Endothelial cell of umbilical vein (primary cell): ENCODE measurements around the gene TOM1. TPM values are rescaled to one million over a fixed set of nuclear protein-coding genes. Genes with fewer than 3 reads are reported as not detected.

ENCODE experiments used
- BruUV-seq: library from RNA; stranded (reverse); fragments of 400-500 nt; replicated peaks from 2 replicates; lab custom pipeline; 2021; lab: Mats Ljungman, UMichigan
- CTCF ChIA-PET: fragments of 300-600, 350-600 bp; sonication (Branson Sonifier 250); formaldehyde crosslinking; loops from one replicate; lab custom pipeline; 2021; ENCODE audit warnings: antibody characterized with exemption, inconsistent platforms; lab: Charles Lee
- POLR2A ChIA-PET: fragments of 300-600, 350-600 bp; sonication (Branson Sonifier 250); formaldehyde crosslinking; loops from one replicate; lab custom pipeline; 2021; ENCODE audit warnings: antibody characterized with exemption, inconsistent platforms; lab: Charles Lee
- DNase-seq: peaks from one replicate; pipeline ENCODE4 v3.0.0-alpha.2; 2011; ENCODE audit warnings: low read depth, low spot score
- FAIRE-seq: peaks from 2 replicates; lab custom pipeline; 2011; peaks lifted over from hg19 to GRCh38; lab: Jason Lieb, UNC
- H2AFZ ChIP-seq: 2 replicates; pipeline ENCODE4 v1.6.0; 2012; ENCODE audit warnings: low read depth, low read length, control low read depth, inconsistent platforms
- H3K27ac ChIP-seq: 2 replicates; pipeline ENCODE4 v1.5.1; 2011; ENCODE audit warnings: low read depth, mild to moderate bottlenecking, control low read depth, low read length, moderate library complexity; ENCODE audit not compliant: insufficient read depth
- H3K27me3 ChIP-seq, 2 experiments: 2 replicates each; pipeline versions ENCODE4 v1.6.0 to v1.6.1; 2011; ENCODE audit warnings: low read length in 2 of 2, mixed read lengths in 1 of 2; ENCODE audit not compliant: control insufficient read depth in 2 of 2, insufficient read depth in 2 of 2
- H3K36me3 ChIP-seq, 2 experiments: 2 replicates in 1 of 2; 3 replicates in 1 of 2; pipeline ENCODE4 v1.5.1; 2011; ENCODE audit warnings: low read length in 2 of 2, mild to moderate bottlenecking in 1 of 2, moderate library complexity in 1 of 2; ENCODE audit not compliant: control insufficient read depth in 2 of 2, insufficient read depth in 2 of 2; ENCODE audit errors: extremely low read depth in 1 of 2
- H3K4me1 ChIP-seq: 3 replicates; pipeline ENCODE4 v1.5.1; 2011; ENCODE audit warnings: mild to moderate bottlenecking, low read length; ENCODE audit not compliant: control insufficient read depth, insufficient read depth; ENCODE audit errors: extremely low read depth
- H3K4me2 ChIP-seq: 2 replicates; pipeline ENCODE4 v1.6.1; 2011; ENCODE audit warnings: low read length, control low read depth, mixed read lengths; ENCODE audit not compliant: insufficient read depth
- H3K4me3 ChIP-seq, 3 experiments: fragments of 200-600 bp in 1 of 3; sonication (generic), shearing (Covaris generic) in 1 of 3; replicated peaks in 1 of 3; 2 replicates each; pipeline ENCODE4 v1.5.1; 2011 to 2016; ENCODE audit warnings: control low read depth in 3 of 3, low read length in 3 of 3, mild to moderate bottlenecking in 2 of 3, inconsistent platforms in 1 of 3, low read depth in 1 of 3, moderate library complexity in 1 of 3; ENCODE audit not compliant: insufficient read depth in 1 of 3
- H3K79me2 ChIP-seq: 2 replicates; pipeline ENCODE4 v1.6.0; 2012; ENCODE audit warnings: low read length, inconsistent platforms; ENCODE audit not compliant: control insufficient read depth, insufficient read depth
- H3K9ac ChIP-seq: replicated peaks from 2 replicates; pipeline ENCODE3; 2011; ENCODE audit warnings: low read length, control low read depth; ENCODE audit not compliant: insufficient read depth; ENCODE audit errors: extremely low read depth
- H3K9me1 ChIP-seq: replicated peaks from 3 replicates; pipeline ENCODE4 v1.6.0; 2011; ENCODE audit warnings: mild to moderate bottlenecking, low read length; ENCODE audit not compliant: control insufficient read depth, insufficient read depth; ENCODE audit errors: extremely low read depth
- H3K9me3 ChIP-seq: replicated peaks from 2 replicates; pipeline ENCODE4 v1.5.1; 2012; ENCODE audit warnings: low read length, inconsistent platforms; ENCODE audit not compliant: control insufficient read depth, insufficient read depth
- H4K20me1 ChIP-seq: replicated peaks from 2 replicates; pipeline ENCODE3; 2011; ENCODE audit warnings: mild to moderate bottlenecking, low read length; ENCODE audit not compliant: control insufficient read depth, insufficient read depth; ENCODE audit errors: extremely low read depth
- EZH2 ChIP-seq: IDR thresholded peaks from 2 replicates; pipeline ENCODE4 v1.6.1; 2012; ENCODE audit warnings: borderline replicate concordance, low read depth, mild to moderate bottlenecking, moderate library complexity, low read length, inconsistent platforms; ENCODE audit not compliant: severe bottlenecking
- FOS ChIP-seq: IDR thresholded peaks from 2 replicates; pipeline ENCODE4 v1.6.1; 2011; ENCODE audit warnings: mild to moderate bottlenecking, low read length, moderate library complexity, borderline replicate concordance; ENCODE audit not compliant: insufficient read depth
- GATA2 ChIP-seq: IDR thresholded peaks from 2 replicates; pipeline ENCODE4 v1.7.0; 2011; ENCODE audit warnings: low read depth, mild to moderate bottlenecking, moderate library complexity, mixed read lengths, low read length; ENCODE audit not compliant: insufficient read length, insufficient read depth
- JUN ChIP-seq: IDR thresholded peaks from 2 replicates; pipeline ENCODE4 v1.6.1; 2011; ENCODE audit warnings: borderline replicate concordance, low read depth; ENCODE audit not compliant: insufficient read length, insufficient read depth
- MYC ChIP-seq: IDR thresholded peaks from one replicate; pipeline ENCODE4 v1.6.1; 2011; ENCODE audit warnings: mild to moderate bottlenecking, low read depth, low read length
- POLR2A ChIP-seq: IDR thresholded peaks from 2 replicates; pipeline ENCODE4 v1.6.1; 2012; ENCODE audit warnings: low read depth, mild to moderate bottlenecking, control low read depth, low read length
- POLR2AphosphoS5 ChIP-seq: IDR thresholded peaks from 2 replicates; pipeline ENCODE4 v1.6.1; 2012; ENCODE audit warnings: low read depth, mild to moderate bottlenecking, control low read depth, low read length, moderate library complexity; ENCODE audit not compliant: insufficient read depth
- dilution Hi-C: fragments of 300-500 bp; cut with MboI; formaldehyde crosslinking; loops from one replicate; pipeline ENCODE4 v1.15.0; 2019; ENCODE audit warnings: low sequenced_read_pairs; ENCODE audit not compliant: extremely low pct_ligation_motif_present
- intact Hi-C: fragments of 100-400 bp; cut with micrococcal nuclease; formaldehyde crosslinking; loops from one replicate; pipeline ENCODE4 v1.10.0; 2022
- polyA plus RNA-seq, 4 experiments: library from polyadenylated mRNA; depleted of rRNA in 3 of 4; stranded (reverse) in 3 of 4; unstranded in 1 of 4; fragments of >200 nt; gene quantifications; 2 replicates each; pipeline versions ENCODE4 v1.2.1 to v1.2.3, GENCODE V29; 2011 to 2012; ENCODE audit warnings: missing spikeins in 1 of 4
- total RNA-seq: library from RNA; stranded (reverse); gene quantifications from 2 replicates; pipeline ENCODE4 v1.2.3, GENCODE V29; 2021
- TF ChIP-seq, protein P1 (sequence below): IDR thresholded peaks from 2 replicates; pipeline ENCODE4 v1.6.1; 2011; ENCODE audit not compliant: insufficient read depth, insufficient read length
- TF ChIP-seq, protein P2 (sequence below), 2 donors: IDR thresholded peaks; 1 replicate in 1 of 2; 2 replicates in 1 of 2; pipeline ENCODE4 v1.5.1; 2011; ENCODE audit warnings: low read length in 2 of 2, mild to moderate bottlenecking in 2 of 2, moderate library complexity in 2 of 2, control low read depth in 1 of 2, inconsistent platforms in 1 of 2, low read depth in 1 of 2; ENCODE audit not compliant: insufficient read depth in 1 of 2; ENCODE audit errors: extremely low read depth in 1 of 2

The TOM1 gene
- total and polyA plus RNA-seq, 2 donors (not counting 3 experiments of a cell fraction or from before 2014, with no cell fraction given): 36.4 to 74.4 TPM

DNA sequence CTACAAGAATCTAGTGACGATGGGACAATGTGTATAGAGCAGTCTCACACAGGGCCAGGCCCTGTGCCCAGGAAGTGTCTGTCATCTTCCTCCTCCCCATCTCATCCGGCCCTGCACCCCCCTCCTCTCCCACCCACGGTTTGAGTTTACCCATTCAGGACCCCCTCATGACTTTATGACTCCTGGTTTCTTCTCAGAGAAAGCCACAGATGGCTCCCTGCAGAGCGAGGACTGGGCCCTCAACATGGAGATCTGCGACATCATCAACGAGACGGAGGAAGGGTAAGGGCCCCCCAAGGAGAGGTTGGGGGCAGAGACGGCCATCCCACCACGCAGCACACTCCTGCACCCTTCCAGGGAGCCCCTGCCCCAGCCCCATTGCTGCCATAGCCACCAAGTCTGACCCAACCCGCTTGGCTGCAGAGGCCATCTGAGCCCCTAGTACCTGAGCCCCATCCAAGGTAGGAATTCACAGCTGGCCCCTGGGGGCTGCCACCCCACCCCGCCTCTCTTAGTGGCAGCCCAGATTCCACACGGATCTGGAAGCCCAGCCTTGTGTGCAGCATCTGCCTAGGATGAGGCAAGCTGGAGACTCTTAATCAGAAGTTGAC is 18.1 kb downstream of the TOM1 start:
- BruUV-seq: no TSS peak
- Histone ChIP-seq H3K9me1 (no peaks in the 10 kb centered on the region), H3K27ac (no peak overlapping the region), H3K27me3 (no peaks in the 10 kb centered on the region), H3K4me2 (no peak overlapping the region), H3K4me3 (no peak overlapping the region), H3K9me3 (no peaks in the 10 kb centered on the region), H3K36me3 (peaks cover 9 to 28% of the 10 kb centered on the region in 2 experiments), H3K79me2 (peaks cover 4% of the 10 kb centered on the region), H3K9ac (no peak overlapping the region), H2AFZ (no peak overlapping the region), H4K20me1 (no peaks in the 10 kb centered on the region), H3K4me1 (peaks cover 20% of the 10 kb centered on the region)
- TF ChIP-seq EZH2 (no peak), GATA2 (no peak), POLR2A (no peak), JUN (no peak), POLR2AphosphoS5 (no peak), FOS (no peak), MYC (no peak)
- TF ChIP-seq, protein P1, sequence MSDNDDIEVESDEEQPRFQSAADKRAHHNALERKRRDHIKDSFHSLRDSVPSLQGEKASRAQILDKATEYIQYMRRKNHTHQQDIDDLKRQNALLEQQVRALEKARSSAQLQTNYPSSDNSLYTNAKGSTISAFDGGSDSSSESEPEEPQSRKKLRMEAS: no peak
- TF ChIP-seq, protein P2, sequence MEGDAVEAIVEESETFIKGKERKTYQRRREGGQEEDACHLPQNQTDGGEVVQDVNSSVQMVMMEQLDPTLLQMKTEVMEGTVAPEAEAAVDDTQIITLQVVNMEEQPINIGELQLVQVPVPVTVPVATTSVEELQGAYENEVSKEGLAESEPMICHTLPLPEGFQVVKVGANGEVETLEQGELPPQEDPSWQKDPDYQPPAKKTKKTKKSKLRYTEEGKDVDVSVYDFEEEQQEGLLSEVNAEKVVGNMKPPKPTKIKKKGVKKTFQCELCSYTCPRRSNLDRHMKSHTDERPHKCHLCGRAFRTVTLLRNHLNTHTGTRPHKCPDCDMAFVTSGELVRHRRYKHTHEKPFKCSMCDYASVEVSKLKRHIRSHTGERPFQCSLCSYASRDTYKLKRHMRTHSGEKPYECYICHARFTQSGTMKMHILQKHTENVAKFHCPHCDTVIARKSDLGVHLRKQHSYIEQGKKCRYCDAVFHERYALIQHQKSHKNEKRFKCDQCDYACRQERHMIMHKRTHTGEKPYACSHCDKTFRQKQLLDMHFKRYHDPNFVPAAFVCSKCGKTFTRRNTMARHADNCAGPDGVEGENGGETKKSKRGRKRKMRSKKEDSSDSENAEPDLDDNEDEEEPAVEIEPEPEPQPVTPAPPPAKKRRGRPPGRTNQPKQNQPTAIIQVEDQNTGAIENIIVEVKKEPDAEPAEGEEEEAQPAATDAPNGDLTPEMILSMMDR (IDR thresholded peaks at IDR 0.05; ENCODE audit: extremely low read depth in 1 of 2, insufficient read depth in 1 of 2, low read depth in 1 of 2, low read length in 2 of 2): no peak
- FAIRE-seq (no peak), DNase-seq (no peak)
- POLR2A ChIA-PET: no interaction called here
- CTCF ChIA-PET: no interaction called here
- dilution Hi-C loops (no loop called here), intact Hi-C loops (no loop called here)
